GM12872 (cell line): ENCODE results near the gene INAVA.

Source experiments
- TF ChIP-seq, protein P1 (sequence below): IDR thresholded peaks from 3 replicates; pipeline ENCODE4 v1.5.1; 2011; ENCODE audit warnings: low read depth, mild to moderate bottlenecking, low read length, moderate library complexity; ENCODE audit not compliant: insufficient read depth

The INAVA gene

DNA sequence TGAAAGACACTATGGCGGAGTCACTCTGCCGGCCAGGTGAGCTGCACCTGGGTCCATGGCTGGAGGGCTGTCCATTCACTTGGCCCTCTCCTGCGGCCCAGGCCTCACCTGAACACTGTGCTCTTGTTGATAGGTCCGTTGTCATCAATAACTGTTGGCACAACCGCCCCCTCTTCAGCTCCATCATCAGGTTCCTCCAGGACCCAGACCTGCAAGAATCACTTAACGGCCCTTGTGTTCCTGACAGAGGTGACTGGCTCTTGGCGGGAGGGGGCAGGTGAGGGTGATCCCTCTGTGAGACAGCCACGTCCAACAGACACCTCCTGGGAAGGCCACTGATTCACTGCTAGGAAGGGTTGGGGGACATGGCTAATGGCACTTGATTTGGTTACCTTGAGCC lies 54.9 kb downstream of the INAVA start:
- TF ChIP-seq, protein P1, sequence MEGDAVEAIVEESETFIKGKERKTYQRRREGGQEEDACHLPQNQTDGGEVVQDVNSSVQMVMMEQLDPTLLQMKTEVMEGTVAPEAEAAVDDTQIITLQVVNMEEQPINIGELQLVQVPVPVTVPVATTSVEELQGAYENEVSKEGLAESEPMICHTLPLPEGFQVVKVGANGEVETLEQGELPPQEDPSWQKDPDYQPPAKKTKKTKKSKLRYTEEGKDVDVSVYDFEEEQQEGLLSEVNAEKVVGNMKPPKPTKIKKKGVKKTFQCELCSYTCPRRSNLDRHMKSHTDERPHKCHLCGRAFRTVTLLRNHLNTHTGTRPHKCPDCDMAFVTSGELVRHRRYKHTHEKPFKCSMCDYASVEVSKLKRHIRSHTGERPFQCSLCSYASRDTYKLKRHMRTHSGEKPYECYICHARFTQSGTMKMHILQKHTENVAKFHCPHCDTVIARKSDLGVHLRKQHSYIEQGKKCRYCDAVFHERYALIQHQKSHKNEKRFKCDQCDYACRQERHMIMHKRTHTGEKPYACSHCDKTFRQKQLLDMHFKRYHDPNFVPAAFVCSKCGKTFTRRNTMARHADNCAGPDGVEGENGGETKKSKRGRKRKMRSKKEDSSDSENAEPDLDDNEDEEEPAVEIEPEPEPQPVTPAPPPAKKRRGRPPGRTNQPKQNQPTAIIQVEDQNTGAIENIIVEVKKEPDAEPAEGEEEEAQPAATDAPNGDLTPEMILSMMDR, result no peak

DNA sequence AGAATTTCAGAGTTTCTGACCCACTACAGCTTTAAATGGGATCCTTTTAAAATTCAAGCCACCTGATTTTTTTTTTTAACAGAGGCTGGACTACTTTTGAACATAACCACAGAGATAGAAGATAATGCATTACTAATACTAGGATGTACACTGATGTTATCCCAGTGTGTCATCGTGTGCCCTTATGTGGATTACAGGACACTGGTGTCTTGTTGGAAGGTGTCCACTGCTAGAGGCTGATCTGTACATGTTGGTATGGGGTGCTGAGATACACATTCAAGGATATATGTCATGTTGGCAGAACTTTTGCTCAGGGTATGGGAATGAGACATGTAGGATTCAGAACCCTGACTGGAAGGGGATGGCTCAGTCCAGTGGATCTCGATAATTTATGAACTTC lies 56.3 kb downstream of the INAVA start:
- TF ChIP-seq, protein P1, result no peak

DNA sequence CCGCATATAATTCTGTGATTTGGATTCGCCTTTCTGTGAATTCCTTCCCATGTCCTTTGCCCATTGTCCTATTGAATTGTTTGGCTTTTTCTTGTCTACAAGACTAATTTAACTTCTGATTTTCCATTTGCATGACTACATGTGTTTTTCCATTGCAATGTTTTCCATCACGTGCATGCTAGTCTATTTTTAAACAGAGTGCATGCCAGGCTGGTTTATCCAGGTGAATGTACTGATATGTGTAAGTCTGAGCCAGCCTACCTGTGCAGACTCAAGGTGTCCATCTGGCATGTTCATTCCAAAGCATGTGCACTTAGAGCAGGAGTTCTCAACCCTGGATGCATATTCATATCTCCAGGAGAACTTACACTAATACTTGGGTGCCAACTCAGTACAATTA lies 59.7 kb downstream of the INAVA start:
- TF ChIP-seq, protein P1, result no peak

DNA sequence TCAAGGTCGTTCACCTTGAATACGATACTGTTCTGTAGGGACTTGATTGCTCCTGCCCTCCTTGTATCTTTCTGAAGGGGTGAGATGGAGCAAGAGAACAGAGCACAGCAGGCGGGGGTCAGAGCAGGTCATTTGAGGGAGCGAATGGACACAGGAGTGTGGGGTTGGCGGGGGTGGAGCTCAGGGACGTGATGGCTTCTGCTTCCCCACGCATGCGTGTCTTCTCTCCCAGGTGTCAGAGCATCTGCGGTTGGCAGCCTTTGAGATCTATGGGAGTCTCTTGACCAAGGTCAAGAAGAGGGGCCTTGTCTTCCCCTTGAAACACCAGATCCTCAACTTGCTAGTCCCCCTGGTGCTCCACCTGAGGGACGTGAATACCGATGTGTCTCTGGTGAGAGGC lies 63.9 kb downstream of the INAVA start:
- TF ChIP-seq, protein P1, result no peak

DNA sequence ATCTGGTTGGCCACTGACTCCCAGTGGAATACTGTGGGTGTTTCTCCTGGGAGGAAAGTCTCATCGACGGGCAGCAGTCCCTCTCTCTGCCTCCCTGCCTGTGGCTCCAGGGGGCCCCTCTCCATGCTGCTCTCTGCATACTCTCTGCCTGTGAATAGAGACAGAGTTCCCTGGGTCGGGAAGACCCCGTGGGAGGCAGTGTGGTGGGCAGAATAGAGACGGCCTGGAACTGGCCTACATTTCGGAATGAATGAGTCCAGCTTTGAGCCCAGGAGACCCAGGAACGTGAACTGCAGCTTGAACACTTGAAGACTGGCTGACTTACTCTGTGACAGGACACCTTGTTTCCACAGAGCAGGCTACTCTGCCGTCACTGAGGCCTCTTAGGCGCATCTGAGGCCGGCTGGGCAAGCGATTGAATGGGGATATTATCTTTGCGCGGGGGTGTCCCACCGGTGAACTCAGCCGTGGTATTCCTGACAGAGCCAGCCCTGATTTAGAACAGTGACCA lies 64.8 kb downstream of the INAVA start:
- TF ChIP-seq, protein P1, result no peak

DNA sequence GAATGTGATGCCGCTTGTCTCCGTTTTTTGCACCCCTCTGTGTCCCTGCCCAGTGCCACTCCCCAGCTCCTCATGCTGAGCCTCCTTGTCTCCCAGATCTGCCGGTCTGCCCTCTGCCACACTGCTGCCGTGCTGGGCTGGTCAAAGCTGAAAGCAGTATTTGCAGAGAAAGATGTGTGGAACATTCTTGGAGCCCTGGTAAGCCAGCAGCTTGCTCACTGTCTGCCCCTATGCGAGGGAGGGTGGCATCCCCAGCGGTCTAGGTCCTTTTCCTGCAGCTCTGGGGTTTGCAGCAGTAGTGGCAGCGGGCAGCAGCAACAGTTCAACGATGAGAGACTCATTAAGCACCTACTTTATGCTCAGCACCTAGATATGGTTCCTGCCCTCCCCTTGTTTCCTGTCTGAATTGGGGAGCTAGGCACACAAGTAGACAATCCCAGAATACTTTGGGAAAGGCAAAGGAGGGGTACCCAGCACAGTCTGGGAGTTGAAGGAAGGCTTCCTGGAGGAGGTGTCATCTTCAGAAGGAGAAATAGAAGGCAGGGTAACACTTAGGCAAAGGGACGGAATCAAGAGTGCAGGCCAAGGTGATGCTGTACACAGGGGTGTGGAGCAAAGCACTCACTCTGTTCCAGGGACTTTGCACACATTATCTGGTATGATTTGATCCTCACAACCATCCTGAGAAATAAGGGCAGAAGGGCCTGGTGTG lies 65.7 kb downstream of the INAVA start:
- TF ChIP-seq, protein P1, result no peak

DNA sequence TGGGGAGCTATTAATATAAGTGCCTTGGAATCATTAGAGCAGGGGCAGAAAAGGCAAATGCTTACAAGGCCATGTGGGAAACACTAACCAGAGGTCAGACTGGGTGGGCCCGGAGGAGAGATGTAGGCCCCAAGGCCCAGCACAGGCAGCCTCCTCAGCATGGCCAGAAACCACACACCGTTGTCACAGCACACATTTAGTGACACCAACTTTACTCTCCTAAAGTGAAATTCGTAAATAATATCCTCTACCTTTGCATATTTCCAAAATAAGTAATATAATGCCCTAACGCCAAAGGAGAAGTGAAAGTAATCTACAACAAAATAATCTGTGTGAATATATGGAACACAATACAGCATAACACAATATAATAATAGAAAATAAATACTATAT lies 66.2 kb downstream of the INAVA start:
- TF ChIP-seq, protein P1, result no peak
